HG03571 (cell line): Measurements from ENCODE around the gene FGFRL1.
"Not testable (repeated sequence)": the region's sequence is repeated elsewhere in the genome, so short reads cannot be mapped to it uniquely, and the experiment has no call there.

Source experiments
- ATAC-seq: cut with Tn5 transposase; IDR thresholded peaks from one replicate; pipeline ENCODE4 v1.9.1; 2021; ENCODE audit not compliant: unreplicated experiment

The FGFRL1 gene

GRCh38 chr4:972651-973424 lies 38.6 kb upstream of the FGFRL1 start:
- peak; percentile 34 for ATAC-seq

GRCh38 chr4:973431-974397 lies 37.7 kb upstream of the FGFRL1 start, which contains the start of gene DGKQ:
TSS of gene DGKQ (minus strand) at chr4:973569. CDS start at chr4:973482, 87 bp downstream.
- peak; percentile 66 for ATAC-seq

GRCh38 chr4:974668-975067 lies 36.8 kb upstream of the FGFRL1 start:
- no peak for ATAC-seq

GRCh38 chr4:976016-976415 lies 35.4 kb upstream of the FGFRL1 start:
- ATAC-seq, result not testable (repeated sequence)

GRCh38 chr4:978957-979701 lies 32.3 kb upstream of the FGFRL1 start:
- no peak for ATAC-seq

GRCh38 chr4:982291-982690 lies 29.1 kb upstream of the FGFRL1 start:
- no peak for ATAC-seq

- no peak for ATAC-seq
Observed at GRCh38 chr4:982814-983213, 28.6 kb upstream of the FGFRL1 start.

GRCh38 chr4:984336-985054 lies 26.9 kb upstream of the FGFRL1 start:
- ATAC-seq, result no peak

- no peak for ATAC-seq
Observed at GRCh38 chr4:985123-985830, 26.1 kb upstream of the FGFRL1 start.

- no peak for ATAC-seq
Observed at GRCh38 chr4:986428-986878, 25.0 kb upstream of the FGFRL1 start.

- peak; percentile 65 for ATAC-seq
Observed at GRCh38 chr4:986879-987623, 24.4 kb upstream of the FGFRL1 start, which contains the start of gene IDUA. TSS of gene IDUA (plus strand) at chr4:987044. CDS start at chr4:987085, 41 bp downstream.

GRCh38 chr4:987624-988513 lies 23.6 kb upstream of the FGFRL1 start:
- ATAC-seq, result no peak

- no peak for ATAC-seq
Observed at GRCh38 chr4:988726-989721, 22.4 kb upstream of the FGFRL1 start.

- no peak for ATAC-seq
Observed at GRCh38 chr4:989722-990471, 21.5 kb upstream of the FGFRL1 start.

GRCh38 chr4:990746-991367 lies 20.6 kb upstream of the FGFRL1 start:
- ATAC-seq, result no peak
